ENCODE results near the gene NDUFV3.

GRCh38 chr21:42892931-42893755 is at the start of gene NDUFV3:
- TF ChIP-seq, protein P1, sequence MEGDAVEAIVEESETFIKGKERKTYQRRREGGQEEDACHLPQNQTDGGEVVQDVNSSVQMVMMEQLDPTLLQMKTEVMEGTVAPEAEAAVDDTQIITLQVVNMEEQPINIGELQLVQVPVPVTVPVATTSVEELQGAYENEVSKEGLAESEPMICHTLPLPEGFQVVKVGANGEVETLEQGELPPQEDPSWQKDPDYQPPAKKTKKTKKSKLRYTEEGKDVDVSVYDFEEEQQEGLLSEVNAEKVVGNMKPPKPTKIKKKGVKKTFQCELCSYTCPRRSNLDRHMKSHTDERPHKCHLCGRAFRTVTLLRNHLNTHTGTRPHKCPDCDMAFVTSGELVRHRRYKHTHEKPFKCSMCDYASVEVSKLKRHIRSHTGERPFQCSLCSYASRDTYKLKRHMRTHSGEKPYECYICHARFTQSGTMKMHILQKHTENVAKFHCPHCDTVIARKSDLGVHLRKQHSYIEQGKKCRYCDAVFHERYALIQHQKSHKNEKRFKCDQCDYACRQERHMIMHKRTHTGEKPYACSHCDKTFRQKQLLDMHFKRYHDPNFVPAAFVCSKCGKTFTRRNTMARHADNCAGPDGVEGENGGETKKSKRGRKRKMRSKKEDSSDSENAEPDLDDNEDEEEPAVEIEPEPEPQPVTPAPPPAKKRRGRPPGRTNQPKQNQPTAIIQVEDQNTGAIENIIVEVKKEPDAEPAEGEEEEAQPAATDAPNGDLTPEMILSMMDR (IDR thresholded peaks at IDR 0.05; ENCODE audit: poor library complexity): no peak
- no peak for TF ChIP-seq EZH2 (IDR thresholded peaks at IDR 0.05; ENCODE audit: borderline replicate concordance)

All from hepatocyte (in vitro differentiated cells).